HG03565 (cell line): ENCODE measurements around the gene KDM2A.

ENCODE experiments used
- ATAC-seq: cut with Tn5 transposase; IDR thresholded peaks from one replicate; pipeline ENCODE4 v1.9.1; 2021; ENCODE audit warnings: mild to moderate bottlenecking, moderate library complexity; ENCODE audit not compliant: unreplicated experiment

Gene KDM2A

DNA sequence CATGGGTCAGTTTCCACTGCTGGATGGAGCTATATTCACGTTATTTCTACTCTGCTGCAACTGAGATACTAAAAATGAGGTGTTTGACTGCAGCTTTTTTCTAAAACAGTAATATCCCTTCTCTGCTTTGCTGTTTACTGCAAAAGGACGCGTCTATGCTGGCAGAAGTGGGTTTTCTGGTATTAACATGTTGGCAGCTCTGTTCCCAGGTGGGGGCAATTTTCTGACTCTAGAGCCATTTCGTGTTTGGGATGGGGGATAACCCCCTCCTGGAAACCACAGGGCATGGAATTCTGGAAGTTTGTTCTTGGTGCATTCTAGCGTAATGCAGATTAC is 152.1 kb downstream of the KDM2A start:
- no peak for ATAC-seq

DNA sequence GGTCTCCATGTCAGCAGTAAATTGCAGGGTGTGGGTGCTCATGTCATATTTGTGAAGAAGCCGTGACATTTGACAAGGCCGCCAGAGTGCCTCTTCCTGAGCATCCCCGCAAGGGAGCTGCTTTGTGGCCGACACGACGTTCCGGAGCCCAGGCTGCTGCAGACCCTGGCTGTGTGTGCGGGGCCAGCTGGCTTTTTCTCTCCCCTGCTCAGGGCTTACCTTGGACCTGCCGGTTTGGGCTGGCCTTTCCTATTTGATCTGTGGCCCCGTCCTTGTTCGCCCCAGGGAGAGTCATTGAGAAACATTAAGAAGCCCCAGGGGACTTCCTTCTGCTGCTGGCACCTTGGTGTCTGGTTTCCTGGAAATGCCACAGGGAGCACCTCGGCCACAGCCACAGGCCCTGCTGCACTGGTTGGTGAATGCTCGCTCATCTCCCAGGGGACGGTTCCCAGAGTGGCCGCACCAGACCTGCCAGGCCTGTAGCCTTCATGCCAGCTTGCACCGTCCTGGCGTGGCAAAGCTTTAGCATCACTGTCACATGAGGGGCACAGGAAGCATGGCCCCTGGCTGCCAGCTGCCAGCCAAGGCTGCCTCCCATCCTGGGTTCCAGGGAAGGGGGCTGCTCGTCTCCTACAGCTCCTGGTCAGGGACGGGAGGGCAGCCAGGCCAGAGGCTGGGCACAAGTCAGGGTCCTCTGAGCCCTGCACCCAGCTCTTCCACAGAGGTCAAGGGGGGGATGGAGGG is 152.7 kb downstream of the KDM2A start:
- ATAC-seq = no peak

DNA sequence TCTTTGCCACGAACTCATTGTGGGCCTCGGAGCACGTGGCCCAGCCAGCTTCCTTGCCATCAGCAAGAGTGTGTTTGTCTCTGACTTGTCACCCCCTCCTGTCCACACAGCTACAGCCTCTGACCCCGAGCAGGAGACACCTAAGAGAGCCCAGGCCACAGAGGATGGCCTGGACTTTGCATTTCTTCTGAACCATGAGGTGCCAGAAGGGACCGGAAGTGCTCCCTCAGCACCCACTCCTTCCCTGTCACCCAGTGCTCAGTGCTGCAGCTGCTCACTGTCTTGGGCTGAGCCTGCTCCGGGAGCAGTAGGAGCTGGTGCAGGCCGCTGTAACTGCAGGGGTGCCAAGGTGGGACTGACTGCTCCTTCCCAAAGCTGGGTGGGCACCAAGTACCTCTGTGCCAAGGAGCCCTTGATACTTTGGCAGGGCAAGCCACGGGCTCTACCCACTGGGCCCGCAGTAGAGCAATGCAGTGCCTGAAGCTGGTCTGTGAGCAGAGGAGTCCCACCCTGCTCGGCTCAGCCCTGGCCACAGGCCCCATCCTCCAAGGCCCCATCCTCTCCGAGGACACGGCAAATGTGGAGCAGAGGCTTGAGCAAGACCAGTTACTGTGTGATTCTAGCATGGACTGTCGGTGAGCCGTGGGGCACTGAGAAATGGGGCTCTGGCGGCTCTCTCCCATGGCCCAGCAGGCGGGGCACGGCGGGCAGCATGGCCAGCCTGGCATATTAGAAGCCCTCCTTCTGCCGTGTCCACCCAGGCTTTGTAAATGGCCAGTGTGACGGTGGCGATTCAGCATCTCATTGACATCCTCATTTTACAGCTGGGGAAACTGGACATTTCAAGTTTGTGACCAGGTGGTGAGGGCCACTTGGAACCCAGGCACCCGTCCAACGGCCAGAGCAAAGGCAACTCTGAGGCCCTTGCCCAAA is 153.5 kb downstream of the KDM2A start:
- ATAC-seq = no peak

DNA sequence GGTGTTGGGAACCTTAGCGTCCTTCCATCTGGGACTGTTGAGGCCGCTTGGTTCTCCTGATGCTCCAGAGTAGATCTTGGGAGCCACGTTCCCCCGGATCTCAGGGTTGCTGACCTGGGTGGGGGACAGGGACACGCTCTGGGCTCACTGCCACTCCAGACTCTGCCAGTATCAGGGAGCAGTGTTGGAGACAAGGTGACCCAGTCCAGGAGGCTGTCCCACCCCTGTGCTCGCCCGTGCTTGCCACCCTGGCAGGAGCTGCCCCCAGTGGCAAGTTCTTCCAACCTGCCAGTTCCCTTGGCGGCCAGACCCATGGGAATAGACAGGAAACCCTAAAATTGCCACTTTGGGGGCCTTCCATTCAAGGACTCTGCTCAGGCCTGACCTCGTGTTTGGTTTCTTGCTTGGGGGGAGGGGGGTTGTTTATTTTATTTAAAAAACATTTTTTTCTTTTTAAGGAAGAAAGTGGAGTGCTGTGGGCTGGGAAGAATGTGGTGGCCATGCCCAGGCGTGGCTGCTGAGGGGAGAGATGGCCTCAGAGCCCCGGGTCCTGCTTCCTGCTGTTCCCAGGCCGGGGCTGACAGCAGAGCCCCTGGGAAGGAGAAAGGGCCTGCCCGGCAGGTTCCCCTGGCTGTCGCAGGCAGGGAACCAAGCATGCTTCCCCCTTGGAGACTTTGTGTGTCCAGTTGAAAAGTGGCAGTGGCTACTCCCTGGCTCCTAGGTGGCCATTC is 154.4 kb downstream of the KDM2A start:
- ATAC-seq = no peak

DNA sequence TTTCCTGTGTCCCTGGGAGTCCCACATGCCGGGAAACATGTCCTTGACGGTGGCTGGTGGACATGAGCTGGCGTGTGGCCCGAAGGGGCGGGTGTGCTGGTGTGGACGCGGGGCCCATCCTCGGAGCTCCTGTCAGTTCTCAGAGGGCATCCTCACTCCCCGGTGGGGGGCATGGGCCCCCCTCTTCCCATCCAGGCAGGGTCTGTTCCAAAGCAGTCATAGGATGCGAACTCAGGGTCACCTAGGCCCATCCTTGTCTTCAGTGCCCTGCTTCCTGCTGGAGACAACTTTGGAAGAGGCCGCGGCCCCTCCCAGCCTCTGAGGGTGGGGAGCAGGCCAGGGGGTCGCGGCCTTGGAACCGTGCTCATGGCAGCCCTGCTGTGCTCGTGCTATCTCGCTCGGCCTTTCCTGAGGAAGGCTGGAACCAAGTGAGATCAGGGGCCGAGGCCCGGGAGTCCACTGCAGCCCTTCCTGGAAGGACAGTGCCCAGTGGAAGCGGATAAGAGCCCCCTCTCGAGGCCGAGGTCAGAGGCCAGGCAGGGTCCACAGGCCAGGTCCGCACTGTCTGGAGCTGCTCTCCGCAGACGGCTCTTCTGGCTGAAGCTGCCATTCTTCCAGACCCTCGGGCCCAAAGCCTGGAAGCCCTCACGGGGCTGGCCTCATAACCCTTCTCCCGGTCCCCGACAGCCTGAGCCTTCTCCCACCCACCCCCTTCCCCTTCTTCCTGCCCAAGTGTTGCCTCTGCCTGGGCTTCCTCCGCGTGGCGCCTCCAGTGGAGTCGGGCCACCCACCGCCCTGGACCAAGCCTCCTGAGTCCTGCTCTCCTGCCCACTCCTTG is 155.9 kb downstream of the KDM2A start:
- no peak for ATAC-seq

DNA sequence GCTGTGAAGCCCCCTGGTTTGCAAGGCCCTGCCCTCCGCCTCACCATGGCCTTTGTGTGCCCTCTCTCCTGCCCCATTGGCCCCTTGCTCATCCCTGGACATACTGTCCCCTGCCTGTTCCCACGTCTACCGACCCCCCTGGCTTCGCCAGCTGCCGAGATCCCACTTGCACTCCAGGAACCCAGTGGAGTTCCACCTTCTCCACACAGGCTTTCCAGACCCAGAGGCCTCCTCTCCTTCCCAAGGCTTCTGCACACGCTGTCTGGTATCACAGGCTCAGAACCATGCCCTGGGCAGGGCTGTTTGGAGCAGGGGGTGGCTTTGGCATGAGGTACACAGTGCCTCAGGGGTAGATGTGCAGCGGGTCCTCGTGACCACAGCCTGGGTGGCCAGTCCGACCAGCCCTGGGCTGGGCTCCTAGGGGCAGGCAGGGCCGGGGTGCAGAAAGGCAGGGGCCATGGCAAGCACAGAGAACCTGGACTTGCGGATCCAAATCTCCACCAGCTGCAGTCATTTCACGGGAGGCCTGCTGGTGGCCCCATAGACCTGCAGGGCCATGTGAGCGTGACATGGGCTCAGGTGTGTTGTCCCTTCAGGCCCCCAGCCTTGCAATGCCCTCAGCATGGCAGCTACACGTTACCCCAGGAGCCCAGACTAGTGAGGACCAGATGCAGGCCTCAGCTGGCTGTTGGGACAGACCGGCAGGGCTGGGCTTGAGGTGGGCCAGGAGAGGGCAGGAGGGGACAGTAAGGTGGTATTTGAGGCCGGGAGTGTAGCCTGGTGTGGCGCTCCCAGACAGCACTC is 156.7 kb downstream of the KDM2A start:
- ATAC-seq = no peak

DNA sequence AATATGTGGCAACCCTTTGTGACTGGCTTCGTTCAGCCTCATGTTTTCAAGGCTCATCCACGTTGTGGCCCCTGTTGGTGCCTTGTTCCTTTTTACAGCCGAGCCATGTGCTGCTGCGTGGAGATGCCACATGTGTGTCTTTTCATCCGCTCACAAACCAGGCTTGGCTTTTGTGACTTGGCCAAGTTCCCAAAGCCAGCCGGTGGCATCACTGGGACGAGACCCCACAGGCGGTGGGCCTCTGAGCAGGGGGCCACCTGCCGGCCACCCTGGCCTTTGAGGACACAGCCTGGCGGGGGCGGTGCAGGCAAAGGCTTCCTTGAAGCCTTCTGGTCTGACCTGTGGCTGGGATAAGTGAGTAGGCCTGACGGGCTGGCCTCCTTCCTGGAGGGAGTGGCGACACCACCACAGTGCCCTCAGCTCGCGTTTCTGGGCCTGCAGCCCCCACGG is 157.7 kb downstream of the KDM2A start:
- ATAC-seq = no peak

DNA sequence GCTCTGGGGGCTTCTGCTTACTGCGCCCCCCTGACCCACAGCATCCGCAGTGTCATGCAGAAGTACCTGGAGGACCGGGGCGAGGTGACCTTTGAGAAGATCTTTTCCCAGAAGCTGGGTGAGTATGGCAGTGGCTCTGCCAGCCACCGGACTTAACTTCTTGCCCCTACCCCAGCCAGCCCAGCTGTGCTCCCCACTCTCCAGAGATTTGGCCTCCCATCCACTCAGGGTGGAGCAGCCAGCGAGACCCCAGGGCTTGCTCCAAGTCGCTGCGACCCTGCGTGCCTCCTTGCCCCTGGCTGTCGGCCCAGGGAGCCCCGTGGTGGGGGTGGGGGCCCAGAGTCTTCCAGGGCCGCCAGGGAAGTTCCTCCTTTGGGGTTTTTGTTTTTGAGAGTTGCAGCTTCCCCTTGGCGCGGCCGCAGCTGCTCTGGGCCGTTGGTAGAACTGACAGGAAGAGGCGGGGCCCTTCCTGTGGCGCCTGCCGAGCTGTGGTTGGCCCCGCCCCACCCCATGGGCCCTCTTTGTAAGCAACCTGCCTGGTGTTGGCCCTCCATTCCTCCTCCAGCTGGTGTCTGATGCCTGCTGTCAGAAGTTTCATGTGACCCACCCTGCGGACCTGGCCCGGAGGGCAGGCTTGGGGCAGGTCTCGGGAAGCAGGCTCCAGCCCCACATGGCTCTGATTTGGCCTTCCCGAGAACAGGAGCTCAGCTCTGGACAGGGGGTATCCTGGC is 158.3 kb downstream of the KDM2A start:
- ATAC-seq = peak; percentile 65

DNA sequence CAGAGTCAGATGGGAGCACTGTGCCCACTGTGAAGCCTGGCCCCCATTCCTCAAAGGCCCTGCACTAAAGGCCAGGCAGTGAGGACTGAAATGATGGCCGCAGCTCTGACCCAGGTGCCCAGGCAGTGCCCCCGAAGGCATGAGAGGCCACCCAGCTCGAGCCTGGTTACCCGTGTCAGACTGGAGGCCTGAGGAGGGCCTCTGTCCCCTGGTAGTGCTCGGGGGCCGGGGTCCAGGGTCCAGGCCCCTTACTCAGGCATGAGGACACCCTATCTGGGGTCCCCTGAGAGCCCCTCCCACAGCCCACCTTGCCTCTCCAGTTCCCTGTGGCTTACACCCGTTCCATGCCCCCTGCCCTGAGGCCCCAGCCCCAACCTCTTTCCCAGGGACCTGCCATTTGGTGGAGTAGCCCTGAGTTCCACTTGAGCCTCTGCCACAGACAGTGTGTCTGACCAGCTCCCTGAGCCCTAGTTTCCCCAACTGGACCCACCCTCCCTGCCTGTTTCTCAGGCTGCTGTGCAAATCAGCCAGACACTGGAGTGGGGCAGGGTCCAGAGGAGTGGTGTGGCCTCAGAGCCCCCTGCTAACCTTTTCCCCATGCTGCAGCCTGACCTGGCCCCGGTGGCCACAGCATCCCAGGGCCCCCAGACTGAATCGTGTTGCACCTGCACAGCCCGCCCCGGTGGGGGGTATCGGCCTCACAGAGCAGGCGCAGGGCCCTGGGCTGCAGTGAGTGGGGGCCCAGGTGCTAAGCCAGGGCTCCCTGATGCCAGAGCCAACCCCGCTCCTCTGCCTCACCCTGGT is 159.3 kb downstream of the KDM2A start:
- no peak for ATAC-seq

DNA sequence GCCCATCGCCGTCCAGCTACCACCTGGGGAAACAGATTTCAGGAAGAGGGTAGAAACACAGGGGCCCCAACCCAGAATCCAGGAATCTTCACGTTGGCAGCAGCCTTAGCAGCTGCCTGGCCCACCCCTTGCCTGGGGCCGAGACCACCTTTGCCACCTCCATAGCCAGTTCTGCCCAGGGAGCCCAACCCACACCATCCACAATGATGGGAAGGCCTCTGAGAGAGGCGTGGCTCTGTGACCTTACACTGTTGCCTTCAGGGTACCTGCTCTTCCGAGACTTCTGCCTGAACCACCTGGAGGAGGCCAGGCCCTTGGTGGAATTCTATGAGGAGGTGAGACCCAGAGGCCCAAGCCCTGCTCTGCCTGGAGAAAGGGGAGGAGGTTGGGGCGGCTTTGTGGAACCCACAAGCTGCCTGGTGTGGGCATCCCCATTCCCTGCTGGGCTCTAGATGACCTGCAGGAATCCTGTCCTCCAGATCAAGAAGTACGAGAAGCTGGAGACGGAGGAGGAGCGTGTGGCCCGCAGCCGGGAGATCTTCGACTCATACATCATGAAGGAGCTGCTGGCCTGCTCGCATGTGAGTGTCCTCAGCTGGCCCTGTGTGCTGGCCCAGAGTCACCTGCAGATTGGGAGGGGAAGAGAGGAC is 160.0 kb downstream of the KDM2A start:
- no peak for ATAC-seq

DNA sequence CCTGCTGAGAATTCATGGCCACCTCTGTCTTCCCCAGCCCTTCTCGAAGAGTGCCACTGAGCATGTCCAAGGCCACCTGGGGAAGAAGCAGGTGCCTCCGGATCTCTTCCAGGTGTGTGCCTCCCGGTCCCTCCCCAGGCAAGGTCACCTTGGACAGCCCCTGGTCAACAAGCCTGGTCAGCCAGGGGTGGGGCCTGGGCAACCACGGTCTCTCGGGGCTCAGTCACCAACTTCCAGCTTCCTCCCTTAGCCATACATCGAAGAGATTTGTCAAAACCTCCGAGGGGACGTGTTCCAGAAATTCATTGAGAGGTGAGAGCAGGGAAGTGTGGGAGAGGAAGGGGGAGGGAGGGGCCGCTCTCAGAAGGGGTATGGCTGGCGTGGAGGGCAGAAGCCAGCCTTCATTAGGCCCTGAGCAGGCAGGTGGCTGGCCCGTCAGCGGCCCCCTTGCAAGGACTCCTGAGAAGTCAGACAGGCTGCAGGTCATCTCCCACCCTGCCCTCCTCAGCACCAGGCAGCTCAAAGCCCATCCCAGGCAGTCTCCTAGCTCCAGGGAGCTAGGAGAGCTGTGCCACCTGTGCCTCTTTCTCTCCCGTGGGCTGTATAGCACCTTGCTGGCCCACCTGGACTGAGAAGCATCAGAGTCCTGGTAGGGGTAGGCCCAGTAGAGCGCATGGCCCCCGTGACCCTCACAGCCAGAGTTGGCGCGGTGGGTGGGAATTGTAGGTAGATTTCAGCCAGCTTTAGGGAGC is 160.7 kb downstream of the KDM2A start:
- no peak for ATAC-seq

DNA sequence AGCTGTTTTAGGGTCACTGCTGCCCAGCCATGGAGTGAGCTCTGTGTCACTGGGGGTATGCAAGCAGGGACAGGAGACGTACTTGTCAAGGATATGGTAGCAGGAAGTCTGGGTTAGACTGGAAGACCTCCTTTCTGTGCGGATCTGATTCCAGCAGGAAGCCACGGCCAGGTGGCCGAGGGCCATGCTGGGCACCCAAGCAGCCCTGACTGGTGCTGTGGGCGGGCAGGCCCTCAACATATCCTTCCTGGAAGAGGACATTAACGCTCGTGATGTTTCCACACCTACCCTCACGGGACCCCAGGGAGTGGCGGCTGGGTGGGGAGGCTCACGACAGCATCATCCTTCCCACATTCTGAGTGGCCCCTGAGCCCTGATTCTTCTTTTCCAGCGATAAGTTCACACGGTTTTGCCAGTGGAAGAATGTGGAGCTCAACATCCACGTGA is 161.3 kb downstream of the KDM2A start:
- no peak for ATAC-seq

DNA sequence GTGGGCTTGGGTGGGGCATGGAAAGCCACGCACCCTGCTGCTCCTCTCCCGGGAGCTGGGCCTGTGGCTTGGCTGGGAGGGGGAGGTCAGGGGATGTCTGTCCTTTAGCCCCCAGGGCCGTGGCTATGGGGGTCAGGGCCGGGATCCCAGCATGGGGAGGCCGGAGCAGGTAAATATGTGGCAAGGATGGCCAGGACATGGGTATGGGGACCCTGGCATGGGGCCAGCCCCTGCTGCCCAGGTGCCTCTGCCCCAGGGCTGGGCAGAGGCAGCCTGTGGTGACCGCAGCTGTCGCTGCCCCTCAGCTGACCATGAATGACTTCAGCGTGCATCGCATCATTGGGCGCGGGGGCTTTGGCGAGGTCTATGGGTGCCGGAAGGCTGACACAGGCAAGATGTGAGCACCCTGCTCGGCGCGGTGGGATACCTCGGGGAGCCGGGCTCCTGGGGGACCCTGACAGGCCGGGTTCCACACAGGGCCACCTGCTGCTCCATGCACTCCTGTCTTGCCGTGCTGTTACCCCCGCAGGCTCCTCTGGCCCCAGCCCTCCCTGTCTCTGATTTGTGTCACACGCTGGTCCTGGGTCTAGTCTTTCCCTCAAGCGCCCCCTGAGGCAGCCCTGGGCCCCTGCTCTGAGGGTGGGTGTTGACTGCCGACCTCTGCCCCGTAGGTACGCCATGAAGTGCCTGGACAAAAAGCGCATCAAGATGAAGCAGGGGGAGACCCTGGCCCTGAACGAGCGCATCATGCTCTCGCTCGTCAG is 161.9 kb downstream of the KDM2A start:
- no peak for ATAC-seq

DNA sequence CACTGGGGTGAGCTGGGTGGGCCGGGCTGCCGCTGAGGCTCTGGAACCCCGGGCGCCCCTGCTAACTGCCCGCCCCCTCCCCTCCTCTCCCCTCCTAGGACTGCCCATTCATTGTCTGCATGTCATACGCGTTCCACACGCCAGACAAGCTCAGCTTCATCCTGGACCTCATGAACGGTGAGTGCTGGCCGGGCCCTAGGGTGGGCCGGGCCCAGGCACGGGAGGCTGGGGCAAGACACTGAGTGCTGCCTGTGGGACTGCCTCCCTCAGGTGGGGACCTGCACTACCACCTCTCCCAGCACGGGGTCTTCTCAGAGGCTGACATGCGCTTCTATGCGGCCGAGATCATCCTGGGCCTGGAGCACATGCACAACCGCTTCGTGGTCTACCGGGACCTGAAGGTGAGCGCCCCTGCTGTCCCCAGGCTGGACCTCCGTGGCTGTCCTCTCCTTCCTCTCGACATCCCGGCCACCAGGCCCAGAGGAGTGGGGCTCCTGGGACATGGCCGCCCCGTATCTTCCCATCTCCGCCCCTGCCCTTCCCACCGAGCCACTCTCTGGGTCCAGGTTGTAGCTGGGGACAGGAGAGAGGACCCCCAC is 162.6 kb downstream of the KDM2A start:
- ATAC-seq = no peak

DNA sequence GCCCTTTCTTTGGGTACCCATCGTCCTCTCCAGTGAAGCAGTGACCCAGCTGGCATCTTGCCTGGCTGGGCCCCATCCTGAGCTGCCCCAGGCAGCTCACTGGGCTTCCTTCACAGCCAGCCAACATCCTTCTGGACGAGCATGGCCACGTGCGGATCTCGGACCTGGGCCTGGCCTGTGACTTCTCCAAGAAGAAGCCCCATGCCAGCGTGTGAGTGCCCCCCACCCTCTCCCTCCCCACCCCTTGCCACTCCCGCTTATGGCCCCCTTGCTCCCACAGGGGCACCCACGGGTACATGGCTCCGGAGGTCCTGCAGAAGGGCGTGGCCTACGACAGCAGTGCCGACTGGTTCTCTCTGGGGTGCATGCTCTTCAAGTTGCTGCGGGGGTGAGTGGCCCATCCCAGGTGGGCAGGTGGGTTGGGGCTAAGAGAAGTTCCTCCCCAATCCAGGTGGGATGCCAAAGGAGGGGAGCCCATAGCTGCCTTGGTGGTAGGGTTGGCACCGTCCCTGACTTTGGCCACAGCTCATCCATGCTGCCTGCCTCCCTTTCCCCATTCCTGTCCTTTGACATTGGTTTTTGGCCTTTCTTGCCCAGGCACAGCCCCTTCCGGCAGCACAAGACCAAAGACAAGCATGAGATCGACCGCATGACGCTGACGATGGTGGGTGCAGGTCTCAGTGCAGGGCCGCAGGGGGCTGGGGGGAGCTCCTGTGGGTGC is 163.3 kb downstream of the KDM2A start:
- no peak for ATAC-seq
